Measurements from ENCODE around the gene HOMEZ.
"Not testable (repeated sequence)": the region's sequence is repeated elsewhere in the genome, so short reads cannot be mapped to it uniquely, and the experiment has no call there.

HOMEZ gene

DNA sequence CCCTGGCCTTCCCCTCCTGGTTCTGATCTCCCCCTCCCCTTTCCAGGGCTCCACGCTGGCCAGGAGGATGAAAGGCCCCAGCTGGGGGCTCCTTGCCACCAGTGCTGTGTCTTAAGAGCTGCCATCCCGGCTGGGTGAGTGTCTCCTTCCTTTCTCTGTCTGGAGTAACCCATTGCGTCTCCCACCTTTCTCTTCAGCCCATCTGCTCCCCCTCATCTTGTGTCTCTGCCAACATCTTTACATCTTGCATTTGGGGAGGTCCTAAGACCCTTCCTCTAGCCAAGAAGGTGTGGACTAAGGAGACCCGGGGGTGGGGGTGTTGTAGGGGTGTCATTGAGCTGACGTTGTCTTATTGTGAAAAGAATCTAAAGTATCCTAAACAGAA is 21.2 kb upstream of the HOMEZ start:
- DNase-seq, result no peak

DNA sequence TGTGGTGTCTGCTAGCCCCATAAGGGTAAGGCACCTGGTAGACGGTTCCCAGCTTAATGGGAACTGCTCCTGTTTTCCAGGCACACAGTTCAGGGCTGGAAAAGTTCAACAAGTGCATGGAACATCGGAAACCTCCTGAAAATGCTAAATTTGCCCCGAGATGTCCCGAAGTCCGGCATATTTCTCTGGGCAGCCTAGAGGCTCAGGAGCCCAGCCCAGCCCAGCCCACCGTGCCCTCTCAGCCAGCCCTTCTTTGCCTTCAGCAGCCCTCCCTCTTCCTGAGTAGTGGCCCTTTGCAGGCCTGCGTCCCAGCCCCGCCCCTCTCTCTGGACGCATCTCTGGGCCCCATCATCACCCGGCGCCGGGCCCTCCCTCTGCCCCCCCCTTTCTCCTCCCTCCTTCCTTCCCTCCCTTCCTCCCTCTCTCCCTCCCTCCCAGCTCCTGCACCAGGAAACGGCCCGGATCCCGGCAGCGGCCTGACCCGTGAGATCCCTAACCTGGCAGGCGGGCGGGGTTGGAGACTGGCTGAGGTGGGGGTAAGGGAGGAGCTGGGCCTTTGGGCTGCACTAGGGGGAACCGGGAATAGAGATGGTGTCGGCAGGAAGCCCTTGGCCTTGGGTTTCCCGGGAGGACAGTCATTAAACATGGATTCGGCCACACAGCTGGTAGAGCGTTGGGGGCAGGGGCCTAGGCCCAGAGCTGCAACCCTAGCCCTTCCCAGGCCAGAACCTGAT is 20.6 kb upstream of the HOMEZ start, which contains the start of gene BCL2L2:
TSS of gene BCL2L2 (plus strand) at position 422 of the 734 bp plus-strand sequence. CDS start 935 bp downstream, outside the sequence.
- DNase-seq, result peak; percentile 98

DNA sequence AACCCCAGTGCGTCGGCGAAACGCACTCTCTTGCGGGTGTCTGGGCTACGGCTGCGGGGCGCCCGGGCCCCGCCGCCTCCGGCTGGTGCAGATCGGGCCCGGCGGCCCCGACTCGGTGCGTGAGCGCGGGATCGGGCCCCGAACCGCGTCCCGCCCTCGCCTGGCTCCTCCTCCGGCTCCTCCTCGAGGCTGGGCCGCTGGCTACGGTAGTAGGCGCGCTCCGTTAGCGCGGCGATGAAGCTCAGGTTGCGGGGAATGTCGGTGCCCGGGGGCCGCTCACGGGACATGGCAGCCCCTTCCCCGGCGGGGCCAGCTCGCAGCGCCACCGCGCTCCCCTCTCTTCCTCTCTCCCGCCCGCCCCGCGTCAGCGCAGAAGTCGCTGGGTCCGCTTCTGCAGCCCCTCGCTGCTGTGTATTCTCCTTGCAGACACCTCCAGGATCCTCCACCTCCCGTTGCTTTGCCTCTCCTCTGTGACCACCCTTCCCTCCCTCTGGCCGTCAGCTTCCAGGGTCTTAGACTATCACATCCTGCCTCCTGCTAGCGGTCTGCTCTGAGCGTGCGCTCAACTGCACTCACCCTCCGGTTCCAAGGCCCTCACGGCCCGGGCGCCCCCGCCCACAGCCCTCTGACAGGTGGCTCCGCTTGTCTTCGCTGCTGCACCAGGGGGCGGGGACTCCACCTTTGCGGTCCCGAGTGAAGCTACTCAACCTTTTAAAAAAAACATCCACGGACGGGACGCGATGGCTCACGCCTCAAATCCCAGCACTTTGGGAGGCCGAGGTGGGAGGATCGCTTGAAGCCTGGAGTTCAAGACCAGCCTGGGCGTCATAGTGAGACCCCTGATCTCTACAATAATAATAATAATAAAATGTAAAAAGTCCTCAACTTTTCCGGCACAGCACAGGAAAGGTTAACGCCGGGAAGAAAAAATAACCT is 16.6 kb upstream of the HOMEZ start, which contains the start of gene PPP1R3E:
TSS of gene PPP1R3E (minus strand) at position 570 of the 936 bp plus-strand sequence. CDS start at position 287, 283 bp downstream.
- peak; percentile 85 for DNase-seq

DNA sequence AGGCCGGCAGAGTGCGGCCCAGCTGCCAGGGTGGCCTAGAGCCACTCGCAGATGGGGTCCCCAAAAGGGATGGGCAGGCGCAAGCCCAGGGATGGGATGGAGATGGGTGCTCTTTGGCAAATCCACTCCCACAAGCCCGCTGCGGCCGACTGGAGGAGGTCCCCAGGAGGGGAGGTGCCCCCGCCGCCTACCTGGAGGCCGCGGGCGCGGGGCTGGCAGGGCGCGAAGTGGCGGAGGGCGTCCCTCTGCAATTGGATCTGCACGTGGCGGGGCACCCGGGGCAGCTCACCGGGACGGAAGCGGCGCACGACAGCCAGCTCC is 16.0 kb upstream of the HOMEZ start:
- no peak for DNase-seq

DNA sequence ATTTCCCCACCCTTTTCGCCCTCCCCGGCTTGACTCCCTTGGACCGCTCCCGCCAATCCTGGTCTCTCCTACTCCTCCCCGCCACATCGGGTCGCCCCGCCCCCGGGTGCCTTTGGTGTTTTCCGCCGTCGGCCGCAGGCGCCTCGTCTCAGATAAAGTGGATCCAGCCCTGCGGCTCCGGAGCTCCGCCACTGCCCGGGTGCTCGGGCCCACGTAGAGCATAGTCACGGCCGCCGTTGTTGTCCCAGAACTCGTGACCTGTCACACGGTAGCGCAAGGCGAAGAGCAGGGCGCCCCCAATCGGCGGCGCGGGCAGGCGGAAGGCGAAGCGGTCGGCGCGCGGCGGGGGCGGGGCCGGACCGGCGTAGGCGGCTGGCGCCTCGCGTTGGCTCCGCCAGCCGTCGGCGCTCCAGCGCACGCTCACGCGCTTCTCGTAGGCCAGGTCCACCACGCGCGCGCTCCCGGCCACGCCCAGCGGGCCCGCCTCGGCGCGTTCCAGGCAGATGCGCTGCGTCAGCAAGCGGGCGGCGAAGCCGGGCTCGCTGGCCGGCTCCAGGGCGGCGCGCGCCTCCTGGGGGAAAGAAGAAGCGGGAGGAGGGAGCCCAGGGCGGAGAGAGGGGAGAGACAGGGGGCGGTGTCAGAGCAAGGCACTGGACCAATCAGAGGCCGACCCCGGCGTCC is 15.5 kb upstream of the HOMEZ start:
- DNase-seq, result peak; percentile 99

DNA sequence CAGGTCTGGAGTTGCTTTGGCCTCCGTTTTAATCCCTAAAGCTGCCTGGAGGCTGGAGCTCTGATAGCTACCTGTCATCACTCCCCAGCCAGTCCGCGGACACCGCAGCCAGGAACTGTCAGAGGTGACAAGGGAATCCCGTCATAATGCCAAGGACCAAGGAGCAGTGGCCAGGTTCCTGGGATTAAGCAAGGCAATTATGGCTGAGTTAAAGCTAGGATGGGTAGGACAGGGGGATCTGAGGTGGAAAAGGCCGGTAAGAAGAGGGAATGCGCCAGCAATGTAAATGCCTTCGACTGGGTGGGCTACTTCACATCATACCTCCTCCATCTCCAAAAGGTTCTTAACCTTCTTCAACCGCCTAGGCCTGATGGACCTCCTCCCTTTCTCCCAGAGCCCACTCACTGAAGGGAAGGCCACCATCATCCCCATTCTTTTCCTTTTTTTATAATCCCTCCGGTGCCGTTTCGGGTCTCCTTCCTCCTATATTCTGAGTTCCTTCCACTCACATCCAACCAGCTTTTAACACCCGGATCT is 14.8 kb upstream of the HOMEZ start:
- DNase-seq, result no peak

DNA sequence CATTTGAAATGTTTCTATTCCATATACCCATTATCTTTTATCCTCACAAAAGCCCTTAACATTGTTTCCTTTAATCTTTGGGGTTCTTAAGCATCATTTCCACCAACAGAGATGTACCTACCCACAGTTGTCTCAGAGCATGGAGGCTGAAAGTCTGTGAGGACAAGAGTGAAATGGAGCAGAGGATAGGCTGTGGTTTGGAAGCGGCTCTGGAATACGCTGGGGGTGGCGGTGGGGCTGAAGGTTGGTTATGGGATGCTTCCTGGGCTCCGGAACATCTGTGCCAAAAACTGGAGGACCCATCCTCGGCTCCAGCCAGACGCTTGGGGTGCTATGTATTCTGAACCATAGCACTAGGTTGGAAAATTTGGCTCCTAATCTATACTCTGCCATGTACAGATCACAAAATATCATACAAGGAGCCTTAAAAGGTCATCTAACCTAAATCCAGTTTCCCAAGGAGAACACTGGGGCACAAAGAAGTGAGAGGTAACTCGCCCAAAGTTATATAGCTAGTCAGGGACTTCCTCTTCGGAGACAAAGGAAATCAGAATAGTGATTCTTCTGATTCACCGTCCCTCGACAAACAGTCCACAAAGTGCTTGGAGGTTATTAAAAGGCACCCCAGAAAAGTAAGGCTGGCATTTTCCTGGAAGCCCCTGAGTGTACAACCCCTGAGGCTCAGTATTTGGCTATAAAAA is 14.2 kb upstream of the HOMEZ start:
- DNase-seq, result no peak

DNA sequence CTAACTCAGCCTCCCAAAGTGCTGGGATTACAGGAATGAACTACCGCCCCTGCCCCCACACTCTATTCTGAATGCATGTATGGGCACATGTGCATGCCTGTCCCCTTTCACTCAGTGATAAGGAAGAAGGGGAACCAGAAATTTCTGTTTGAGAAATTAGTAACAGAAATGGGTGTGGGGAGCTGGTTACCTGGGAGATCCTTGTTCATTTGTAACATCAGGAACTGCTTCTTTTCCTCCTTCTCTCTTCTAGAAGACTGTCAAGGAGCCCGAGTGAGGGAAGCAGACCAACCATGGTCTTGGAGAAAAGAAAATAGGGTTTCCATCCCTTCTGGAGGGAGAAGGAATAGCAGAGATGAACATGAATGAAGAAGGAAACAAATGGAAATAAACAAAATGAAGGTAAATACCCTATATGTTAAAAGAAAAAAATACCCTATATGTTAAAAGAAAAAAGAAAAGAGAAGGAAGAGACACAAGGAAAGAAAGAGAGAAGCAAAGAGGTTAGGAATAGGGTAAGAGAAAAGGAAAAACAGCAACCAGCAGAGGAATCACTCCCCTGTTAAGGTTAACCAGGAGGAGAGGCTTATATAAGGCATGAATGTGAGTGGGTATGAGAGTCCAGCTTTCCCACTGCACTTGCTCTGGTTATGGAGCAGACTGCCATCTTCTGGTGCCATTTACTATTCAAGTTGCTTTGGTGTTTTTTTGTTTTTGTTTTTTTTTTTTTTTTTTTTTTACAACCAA is 13.5 kb upstream of the HOMEZ start:
- peak; percentile 50 for DNase-seq

DNA sequence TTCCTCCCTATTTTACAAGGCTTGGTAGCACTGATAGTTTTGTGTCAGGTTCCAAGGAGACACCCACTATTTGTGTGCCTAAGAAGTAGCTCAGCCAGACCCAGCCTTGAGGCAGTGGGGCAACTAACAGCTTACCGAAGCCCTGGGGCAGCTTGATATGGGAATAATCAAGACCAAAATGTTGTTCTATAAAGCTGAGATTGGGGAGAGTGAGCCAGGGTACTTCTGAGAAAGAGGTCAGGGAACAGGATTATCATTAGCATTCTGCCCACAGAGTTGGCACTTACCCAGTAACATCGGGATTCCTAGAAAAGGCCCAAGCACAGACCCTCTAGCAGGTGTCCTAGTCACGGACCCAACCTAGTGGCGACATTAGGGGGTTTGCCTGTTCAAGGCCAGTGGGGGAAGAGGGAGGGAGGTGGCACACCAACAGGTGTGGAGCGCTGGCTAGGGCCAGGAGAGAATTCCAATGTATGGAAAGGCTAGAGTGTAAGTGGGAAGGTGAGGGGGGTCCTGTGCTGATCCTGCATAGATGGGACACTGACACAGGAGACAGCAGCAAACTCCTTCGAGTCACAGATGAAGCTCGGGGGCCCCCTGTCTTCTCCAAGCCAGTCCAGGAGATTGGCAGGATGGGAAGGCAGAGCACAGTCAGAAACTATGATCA is 11.8 kb upstream of the HOMEZ start:
- DNase-seq, result no peak

DNA sequence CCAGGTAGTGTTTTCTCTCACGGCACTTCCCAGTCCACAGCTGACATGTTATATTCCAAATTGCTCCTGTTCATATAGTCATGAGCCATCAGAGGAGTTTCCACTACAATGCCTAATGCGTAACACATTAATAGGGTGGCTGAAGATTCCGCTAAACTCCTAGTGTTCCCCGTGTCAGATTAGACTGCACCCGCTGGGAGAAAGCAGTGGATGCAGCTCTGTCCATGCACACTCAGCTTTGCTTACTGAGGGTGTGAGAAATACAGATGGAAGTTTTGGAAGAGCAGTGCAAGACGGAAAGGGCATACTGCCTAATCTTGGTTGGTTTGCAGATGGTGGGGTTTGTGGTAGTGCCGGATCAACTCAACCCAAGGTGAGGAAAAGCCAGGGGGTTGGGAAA is 11.2 kb upstream of the HOMEZ start:
- no peak for DNase-seq

DNA sequence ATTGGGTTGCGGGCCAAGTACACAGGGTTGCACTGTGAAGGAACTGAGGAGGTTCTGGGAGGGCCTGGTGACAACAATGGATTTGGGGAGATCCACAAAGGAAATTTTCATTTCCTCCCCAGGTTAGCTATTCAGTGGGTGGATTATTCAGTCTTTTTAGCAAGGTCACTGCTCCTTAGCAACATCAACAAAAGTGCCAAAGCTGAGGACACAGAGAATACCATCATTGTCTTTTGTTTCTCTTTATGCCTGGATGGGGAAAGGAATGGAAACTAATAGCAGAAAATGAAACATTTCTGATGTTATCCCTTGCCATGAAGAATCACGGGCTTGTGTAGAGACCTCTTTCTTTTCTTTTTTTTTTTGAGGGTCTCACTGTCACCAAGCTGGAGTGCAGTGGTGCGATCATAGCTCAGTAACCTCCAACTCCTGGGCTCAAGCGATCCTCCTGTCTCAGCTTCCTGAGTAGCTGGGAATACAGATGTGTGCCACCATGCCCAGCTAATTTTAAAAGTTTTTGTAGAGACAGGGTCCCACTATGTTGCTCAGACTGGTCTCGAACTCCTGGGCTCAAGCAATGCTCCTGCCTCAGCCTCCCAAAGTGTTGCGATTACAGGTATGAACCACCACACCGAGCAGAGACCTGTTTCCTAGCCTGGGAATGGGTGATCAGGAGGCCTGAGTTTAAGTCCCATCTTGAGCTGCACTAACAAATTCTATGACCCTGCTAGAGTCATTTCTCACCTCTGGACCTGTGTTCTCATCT is 10.3 kb upstream of the HOMEZ start:
- no peak for DNase-seq

DNA sequence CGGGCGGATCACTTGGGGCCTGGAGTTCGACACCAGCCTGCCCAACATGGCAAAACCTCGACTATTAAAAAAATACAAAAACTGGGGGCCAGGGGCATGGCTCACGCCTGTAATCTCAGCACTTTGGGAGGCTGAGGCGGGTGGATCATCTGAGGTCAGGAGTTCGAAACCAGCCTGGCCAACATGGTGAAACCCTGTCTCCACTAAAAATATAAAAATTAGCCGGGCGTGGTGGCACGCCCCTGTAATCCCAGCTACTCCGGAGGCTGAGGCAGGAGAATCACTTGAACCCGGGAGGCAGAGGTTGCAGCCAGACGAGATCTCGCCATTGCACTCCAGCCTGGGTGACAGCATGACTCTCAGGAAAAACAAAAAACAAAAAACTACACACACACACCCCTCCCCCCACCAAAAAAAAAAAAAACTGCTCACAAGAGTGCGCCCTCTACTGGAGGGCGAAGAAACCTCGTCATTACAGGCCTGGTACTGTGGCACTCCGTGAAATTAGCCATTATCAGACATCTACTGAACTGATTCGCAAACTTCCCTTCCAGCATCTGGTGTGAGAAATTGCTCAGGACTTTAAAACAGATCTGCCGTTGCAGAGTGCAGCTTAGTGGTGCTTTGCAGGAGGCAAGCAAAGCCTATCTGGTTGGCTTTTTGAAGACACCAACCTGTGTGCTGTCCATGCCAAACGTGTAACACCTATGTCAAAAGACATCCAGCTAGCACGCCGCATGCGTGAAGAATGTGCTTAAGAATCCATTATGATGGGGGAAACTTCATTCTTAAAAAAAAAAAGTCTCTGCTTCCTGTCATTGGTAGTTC is 9.0 kb upstream of the HOMEZ start:
- DNase-seq, result peak; percentile 84

DNA sequence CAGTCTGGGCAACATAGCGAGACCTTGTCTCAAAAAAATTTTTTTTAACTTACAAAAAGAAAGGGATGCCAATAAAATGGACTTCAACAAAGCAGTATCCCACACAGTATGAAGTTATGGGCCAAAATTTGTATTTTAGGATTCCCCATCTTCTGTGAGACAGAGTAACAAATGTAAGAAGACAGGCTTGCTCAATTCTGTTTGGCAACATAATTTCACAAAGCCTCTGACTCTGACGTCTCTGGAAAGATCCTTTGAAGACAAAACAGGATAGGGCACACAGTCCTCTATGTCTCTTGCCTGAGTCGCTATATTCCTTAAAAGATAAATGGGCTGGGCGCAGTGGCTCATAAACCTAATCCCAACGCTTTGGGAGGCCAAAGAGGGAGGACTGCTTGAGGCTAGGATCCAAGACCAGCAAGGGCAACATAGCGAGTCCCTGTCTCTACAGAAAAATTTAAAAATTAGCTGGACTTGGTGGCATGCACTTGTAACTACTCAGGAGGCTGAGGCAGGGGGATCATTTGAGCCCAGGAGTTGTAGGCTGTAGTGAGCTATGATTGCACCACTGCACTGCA is 1.1 kb upstream of the HOMEZ start:
- no peak for DNase-seq

DNA sequence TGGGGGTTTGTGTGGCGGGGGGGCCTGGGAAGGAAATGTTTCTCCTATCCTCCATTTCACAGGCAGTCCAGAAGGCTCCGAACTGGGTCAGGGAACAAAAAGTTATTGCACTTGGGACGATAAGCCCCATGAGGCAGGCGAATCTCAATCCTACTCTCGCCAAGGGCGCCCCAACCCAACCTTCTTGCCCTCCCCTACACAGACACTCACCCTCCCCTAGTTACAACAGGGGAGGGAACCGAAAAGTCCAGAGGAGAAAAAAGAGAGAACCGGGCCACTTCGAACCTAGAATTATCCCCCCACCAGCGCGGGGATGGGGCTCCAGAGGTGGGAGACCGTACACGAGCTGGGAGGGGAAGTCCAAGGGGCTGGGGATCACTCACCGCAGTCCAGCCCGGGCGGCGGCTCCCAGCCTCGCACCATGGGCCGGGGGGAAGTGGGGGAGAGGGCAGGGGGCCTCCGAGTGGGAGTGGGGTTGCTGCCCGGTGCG is 357 bp downstream of the HOMEZ start:
- DNase-seq, result no peak

DNA sequence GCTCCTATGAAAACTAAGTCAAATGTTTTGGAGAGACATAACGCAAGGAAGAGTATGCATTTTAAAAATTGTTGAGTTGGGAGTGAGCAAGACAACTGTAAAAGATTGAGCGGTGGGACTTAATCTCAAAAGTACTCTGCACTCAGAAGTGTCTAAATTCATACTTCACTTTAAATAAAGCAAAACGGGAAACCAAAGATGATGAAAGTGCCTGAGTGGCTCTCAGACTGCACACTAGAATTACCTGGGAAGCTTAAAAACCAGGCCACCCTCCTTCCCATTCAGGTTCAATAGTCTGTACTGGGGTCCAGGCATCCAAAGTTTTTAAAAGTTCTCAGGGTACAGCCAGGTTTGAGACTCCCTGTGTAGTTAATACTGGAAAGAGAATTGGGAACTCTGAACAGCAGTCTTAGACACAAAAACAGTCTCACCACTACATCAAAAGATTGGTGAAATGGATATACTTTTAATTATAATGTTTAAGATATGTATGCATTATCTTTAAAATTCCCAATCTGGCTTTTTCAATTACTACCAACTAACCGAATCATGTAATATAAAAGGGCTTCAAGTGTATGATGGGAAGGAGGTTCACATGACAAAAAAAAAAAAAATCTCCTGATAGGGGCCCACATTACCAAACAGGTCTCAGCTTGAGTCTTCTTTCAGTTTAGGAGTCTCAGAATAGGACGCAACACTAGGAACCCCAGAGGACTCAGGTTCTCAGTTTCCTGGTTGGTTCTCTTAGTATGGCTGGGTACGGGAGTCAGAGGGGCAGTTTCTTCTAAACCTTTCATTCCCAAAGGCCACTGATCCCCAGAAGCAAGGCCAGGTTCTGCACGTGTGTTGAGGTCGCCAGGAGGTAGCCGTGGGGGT is 1.0 kb downstream of the HOMEZ start:
- DNase-seq, result peak; percentile 37

DNA sequence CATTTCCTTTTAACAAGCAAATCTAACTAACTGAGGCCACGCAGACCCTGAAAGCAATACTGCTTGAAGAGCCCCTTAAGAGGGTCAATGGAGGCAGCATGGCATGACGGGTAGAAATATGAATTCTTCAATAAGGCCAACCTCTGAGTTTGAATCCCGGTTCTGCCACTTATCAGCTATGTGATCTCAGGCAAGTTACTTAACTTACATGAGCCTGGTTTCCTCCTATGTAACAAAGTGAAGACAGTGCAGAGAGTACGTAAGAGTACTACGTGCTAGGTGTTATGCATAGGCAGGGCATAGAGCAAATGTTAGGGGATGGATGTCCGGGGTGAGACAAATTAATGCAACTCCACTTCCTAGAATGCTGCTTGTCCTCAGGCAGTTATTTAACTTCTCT is 4.7 kb downstream of the HOMEZ start:
- no peak for DNase-seq

DNA sequence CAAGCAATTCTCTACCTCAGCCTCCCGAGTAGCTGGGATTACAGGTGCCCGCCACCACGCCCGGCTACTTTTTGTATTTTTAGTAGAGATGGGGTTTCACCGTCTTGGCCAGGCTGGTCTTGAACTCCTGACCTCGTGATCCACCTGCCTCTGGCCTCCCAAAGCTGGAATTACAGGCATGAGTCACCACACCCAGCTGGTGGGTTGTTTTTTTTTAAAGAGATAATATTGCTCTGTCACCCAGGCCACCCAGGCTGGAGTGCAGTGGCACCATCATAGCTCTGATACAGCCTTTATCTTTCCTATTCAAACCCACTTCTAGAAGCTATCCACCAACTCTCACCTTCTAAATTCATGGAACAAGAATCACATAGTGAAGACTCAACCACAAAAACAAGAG is 8.0 kb downstream of the HOMEZ start:
- not testable (repeated sequence) for DNase-seq

DNA sequence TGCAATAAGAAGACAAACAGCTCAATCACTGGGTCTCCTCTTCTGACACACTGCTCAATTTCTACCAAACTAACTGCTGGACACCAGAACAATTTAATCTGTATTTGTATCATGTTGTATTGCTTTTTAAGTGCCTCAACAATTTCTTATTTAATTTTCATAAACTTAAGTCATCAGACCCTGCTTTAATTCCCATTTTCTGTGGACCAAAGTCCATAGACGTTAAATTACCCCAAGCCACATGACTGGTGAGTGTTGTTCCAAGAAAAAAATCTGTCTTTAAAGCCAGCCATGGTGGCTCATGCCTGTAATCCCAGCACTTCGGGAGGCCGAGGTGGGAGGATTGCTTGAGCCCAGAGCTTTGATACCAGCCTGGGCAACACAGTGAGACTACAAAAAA is 8.7 kb downstream of the HOMEZ start:
- no peak for DNase-seq
